HUES6 (cell line): ENCODE data around the gene PDE6A.

Experiments used
- H3K27ac ChIP-seq: 2 replicates; pipeline ENCODE4 v1.7.0; 2013; ENCODE audit warnings: low read depth, mild to moderate bottlenecking, low read length, inconsistent platforms
- H3K27me3 ChIP-seq: 2 replicates; pipeline ENCODE4 v1.6.1; 2013; ENCODE audit warnings: low read length; ENCODE audit not compliant: control insufficient read depth, insufficient read depth
- H3K36me3 ChIP-seq: 2 replicates; pipeline ENCODE4 v1.6.1; 2013; ENCODE audit warnings: low read length; ENCODE audit not compliant: control insufficient read depth, insufficient read depth
- H3K4me1 ChIP-seq: 2 replicates; pipeline ENCODE4 v1.6.1; 2013; ENCODE audit warnings: low read length; ENCODE audit not compliant: control insufficient read depth, insufficient read depth
- H3K4me3 ChIP-seq: 2 replicates; pipeline ENCODE4 v1.5.1; 2013; ENCODE audit warnings: low read depth, low read length
- H3K9ac ChIP-seq: one replicate; pipeline ENCODE4 v1.6.1; 2013; ENCODE audit warnings: mild to moderate bottlenecking, low read length
- H3K9me3 ChIP-seq: 2 replicates; pipeline ENCODE4 v1.6.1; 2013; ENCODE audit warnings: low read depth, low read length; ENCODE audit not compliant: control insufficient read depth, insufficient read depth

Gene PDE6A

GRCh38 chr5:149962601-149963300 is 18.2 kb upstream of the PDE6A start:
- Histone ChIP-seq H3K36me3 (no peaks in the 10 kb centered on the region), H3K9me3 (no peaks in the 10 kb centered on the region), H3K9ac (no peak overlapping the region), H3K27ac (no peak overlapping the region), H3K4me3 (no peak overlapping the region), H3K4me1 (peaks cover 13% of the 10 kb centered on the region), H3K27me3 (peaks cover 6% of the 10 kb centered on the region; the same call in 1 of the 2 replicates)

DNA sequence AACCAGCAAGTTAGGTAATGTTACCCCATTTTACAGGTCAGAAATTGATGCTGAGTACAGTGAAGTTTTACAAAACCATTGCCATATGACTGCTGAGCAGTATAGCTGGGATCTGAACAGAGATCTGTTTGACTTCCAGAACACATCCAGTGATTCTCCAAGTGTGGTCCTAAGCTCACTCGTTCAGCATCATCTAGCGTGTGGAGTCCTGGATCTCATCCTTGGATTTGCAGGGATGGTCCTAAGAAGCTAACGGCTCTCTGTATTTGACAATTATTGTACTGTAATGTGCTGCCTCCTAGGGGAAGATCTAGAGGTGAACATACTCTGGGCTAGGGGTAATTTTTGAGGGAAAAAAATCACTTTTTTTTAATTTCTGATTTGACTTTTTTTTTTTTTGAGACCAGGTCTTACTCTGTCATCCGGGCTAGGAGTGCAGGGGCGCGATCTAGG is 17.4 kb upstream of the PDE6A start:
- Histone ChIP-seq H3K4me1 (peaks cover 13% of the 10 kb centered on the region), H3K36me3 (no peaks in the 10 kb centered on the region), H3K27ac (no peak overlapping the region), H3K9me3 (no peaks in the 10 kb centered on the region), H3K4me3 (no peak overlapping the region), H3K27me3 (peaks cover 6% of the 10 kb centered on the region; the same call in 1 of the 2 replicates), H3K9ac (no peak overlapping the region)

DNA sequence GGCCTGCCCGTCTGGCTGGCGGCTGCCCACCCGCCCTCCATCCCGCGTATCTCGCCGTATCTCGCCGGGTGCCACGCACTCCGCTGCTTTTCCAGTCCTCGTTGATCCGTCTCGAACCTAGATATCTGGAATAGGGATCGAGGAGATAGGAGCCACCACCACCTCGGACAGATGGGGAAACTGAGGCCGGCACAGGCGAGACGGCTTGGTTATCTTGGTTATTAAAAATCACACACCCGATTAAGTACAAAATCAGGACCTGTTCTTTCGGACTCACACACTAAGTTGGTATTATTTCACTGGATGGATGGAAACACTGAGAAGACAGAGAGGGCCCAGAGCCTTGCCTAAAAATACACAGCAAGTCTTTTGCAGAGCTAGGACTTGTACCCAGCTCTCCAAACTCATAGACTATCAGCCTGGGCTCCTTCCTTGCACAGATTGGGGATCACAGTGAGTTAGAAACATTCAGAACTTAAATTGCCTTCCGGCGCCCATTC is 16.6 kb upstream of the PDE6A start:
- Histone ChIP-seq H3K27ac (no peak overlapping the region), H3K27me3 (peaks cover 6% of the 10 kb centered on the region; the same call in 1 of the 2 replicates), H3K4me3 (peak overlapping the region; percentile 83), H3K9ac (peak overlapping the region; percentile 58), H3K9me3 (no peaks in the 10 kb centered on the region), H3K4me1 (peaks cover 13% of the 10 kb centered on the region), H3K36me3 (no peaks in the 10 kb centered on the region)

DNA sequence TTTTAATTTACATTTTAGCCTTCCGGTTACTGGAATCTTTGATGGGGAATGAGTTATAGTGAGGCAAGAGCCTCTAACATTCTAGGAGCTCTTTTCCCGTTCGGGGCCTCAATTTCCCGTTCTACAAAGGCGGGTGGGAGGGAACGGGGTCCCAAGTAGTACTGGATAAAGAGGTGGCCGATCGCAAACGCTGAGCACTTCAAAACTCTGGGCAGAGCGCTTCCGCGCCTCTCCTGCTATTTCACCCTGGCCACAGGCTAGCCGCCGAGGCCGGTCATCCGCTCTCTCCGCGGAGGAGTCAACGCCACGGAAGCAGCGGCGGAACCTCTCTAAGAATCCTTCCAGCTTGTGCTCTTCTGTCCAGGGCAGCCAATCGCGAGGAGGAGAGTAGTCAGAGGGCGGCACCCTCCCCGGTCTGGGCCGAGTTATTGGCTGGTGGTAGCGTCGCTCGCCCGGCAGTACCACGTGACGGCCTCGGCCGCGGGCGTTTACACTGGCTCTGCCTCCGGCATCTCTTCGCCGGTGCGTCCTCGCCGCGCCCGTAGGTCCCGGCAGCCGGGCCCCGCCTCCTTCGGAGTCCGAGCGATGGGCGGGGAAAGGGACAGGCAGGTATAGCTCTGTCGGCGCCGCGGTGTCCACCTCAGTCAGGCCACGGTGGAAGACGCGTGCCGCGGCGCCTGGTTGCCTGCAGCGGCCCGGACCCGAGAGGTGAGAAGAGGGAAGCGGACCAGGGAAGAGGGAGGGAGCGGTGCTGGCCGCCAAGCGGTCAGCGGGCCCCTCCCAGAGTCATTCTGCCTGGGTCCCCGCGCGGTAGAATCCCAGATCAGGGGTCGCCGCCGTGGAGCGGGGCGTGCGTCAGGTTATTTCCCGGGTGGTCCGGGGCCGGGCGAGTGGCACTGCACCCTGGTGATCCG is 15.9 kb upstream of the PDE6A start, which contains the start of gene SLC26A2:
Gene SLC26A2, plus strand, starts transcription at position 487 of the 914 bp plus-strand sequence. CDS start 16,895 bp downstream, outside the sequence.
- Histone ChIP-seq H3K27ac (no peak within 1 kb of the TSS), H3K9me3 (no peaks in the 10 kb centered on the region), H3K9ac (peak within 1 kb of the TSS; percentile 58), H3K4me1 (peaks cover 13% of the 10 kb centered on the region), H3K36me3 (no peaks in the 10 kb centered on the region), H3K27me3 (peaks cover 6% of the 10 kb centered on the region; the same call in 1 of the 2 replicates), H3K4me3 (peak within 1 kb of the TSS; percentile 83)

DNA sequence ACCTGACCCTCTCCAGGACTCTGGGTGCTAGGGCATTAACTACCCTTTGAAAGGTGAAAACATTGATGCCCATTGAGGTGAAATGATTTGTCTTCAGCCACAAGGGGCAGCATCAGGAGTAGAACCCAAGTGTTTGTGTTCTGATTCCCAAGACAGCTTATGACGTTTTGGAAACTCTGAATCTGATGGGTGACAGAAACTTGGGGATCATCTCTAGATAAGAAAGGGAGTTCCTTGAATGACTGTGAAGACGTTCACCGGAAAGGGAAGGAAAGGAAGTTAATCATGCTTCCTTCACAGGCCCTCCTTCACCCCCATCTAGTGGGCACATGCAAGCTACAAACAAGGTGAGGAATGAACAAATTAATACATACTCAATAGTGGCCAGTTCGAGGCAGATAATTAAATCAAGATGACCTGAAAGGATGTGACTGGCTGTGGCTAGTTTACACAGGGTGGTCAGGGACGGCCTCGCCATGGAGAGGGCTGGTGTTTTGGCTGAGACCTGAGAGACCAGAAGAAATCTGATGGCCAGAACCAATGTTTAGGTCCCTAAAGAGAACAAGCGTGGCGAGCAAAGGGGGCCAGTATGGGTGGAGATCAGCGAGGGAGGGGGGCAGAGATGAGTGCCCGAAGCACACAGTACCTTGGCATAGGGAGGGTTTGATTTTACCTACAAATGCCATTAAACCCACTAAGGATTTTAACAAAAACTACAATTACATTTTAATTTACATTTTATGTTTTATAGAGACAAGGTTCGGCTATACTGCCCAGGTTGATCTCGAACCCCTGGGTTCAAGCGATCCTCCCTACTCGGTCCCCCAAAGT is 15.0 kb upstream of the PDE6A start:
- no peak overlapping the region for H3K27ac ChIP-seq
- H3K9ac ChIP-seq = peak overlapping the region; percentile 32
- peak overlapping the region; percentile 83 for H3K4me3 ChIP-seq
- peaks cover 6% of the 10 kb centered on the region; the same call in 1 of the 2 replicates for H3K27me3 ChIP-seq
- no peaks in the 10 kb centered on the region for H3K9me3 ChIP-seq
- peaks cover 13% of the 10 kb centered on the region for H3K4me1 ChIP-seq
- no peaks in the 10 kb centered on the region for H3K36me3 ChIP-seq

DNA sequence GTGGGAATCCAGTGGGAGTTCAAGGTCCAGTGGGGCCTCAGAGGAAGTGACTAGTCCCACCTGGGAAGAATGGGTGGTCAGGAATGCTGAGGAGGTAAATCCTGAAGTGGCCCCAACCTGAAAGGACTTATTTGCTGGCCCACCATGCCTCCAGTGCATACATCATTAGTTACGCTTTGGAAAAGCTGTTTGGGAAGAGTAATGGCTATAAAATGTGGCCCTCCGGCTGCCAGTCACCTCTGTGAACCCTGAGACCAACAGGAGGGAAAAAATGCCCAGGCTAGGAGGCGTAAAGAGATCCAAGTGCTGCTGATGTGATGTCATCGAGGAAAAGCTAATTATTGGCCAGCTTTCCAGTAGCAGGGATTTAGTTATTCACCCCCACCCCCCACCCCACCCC is 13.3 kb upstream of the PDE6A start:
- Histone ChIP-seq H3K27ac (no peak overlapping the region), H3K27me3 (peaks cover 6% of the 10 kb centered on the region; the same call in 1 of the 2 replicates), H3K36me3 (no peaks in the 10 kb centered on the region), H3K4me1 (peaks cover 13% of the 10 kb centered on the region), H3K9ac (no peak overlapping the region), H3K4me3 (no peak overlapping the region), H3K9me3 (no peaks in the 10 kb centered on the region)

DNA sequence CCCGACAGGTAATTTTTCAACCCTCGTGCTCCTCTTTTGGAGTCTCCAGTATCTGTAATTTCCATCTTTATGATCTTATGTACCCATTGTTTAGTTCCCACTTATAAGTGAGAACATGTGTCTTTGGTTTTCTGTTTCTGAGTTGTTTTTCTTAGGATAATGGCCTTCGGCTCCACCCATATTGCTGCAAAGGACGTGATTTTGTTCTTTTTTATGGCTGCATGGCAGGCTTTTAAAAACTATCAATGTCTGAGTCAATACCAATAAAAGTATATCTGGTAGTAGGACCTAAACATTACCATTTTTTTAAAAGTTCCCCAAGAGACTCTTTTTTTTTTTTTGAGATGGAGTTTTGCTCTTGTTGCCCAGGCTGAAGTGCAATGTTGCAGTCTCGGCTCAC is 12.1 kb upstream of the PDE6A start:
- H3K27me3 ChIP-seq = peaks cover 4% of the 10 kb centered on the region; the same call in 1 of the 2 replicates
- H3K27ac ChIP-seq = no peak overlapping the region
- no peaks in the 10 kb centered on the region for H3K36me3 ChIP-seq
- no peak overlapping the region for H3K4me3 ChIP-seq
- peaks cover 13% of the 10 kb centered on the region for H3K4me1 ChIP-seq
- no peak overlapping the region for H3K9ac ChIP-seq
- no peaks in the 10 kb centered on the region for H3K9me3 ChIP-seq

- no peak overlapping the region for H3K27ac ChIP-seq
- H3K36me3 ChIP-seq = no peaks in the 10 kb centered on the region
- H3K9me3 ChIP-seq = no peaks in the 10 kb centered on the region
- peaks cover 8% of the 10 kb centered on the region for H3K4me1 ChIP-seq
- no peak overlapping the region for H3K4me3 ChIP-seq
- H3K9ac ChIP-seq = no peak overlapping the region
- H3K27me3 ChIP-seq = no peaks in the 10 kb centered on the region
Measured at GRCh38 chr5:149954798-149955197, 10.2 kb upstream of the PDE6A start.

DNA sequence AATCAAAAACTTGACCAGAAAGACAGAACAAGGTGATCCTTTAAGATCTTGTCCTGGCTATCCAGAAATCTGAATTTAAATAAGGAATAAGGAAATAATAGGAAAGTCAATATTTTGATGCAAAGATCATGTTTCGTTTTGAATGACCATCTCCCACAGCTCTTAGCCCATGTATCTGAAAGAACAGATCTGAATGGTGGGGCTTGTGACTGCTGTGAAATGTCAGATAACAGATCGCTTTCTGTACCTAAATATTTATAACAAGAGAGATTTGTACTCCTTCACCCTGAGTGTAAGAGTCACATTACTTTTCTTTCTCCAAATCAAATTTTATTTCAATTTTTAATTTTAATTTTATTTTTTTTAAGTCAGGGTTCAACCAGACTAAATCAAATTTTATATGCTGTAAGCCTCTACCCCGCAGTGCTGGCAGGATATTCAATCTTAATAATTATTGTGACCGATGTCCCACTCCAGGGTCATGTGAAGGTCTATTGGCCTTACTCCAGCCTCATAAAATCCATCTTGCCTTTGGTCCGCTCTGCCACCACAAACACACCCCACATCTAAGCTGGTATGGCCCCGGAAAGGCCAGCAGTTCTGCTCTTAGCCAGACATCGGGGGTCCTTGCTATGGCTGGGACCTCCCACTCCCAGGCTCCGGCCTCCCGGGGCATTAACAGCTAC is 9.0 kb upstream of the PDE6A start:
- no peak overlapping the region for H3K27ac ChIP-seq
- H3K9ac ChIP-seq = no peak overlapping the region

More for the DNA sequence above, 9.0 kb upstream of the PDE6A start:
- H3K27me3 ChIP-seq = no peaks in the 10 kb centered on the region; the same call in 1 of the 2 replicates
- no peak overlapping the region for H3K4me3 ChIP-seq
- H3K4me1 ChIP-seq = no peaks in the 10 kb centered on the region
- H3K9me3 ChIP-seq = no peaks in the 10 kb centered on the region
- H3K36me3 ChIP-seq = no peaks in the 10 kb centered on the region
